GM12878 (cell line): ENCODE measurements around the gene BPGM. TPM values are rescaled to one million over a fixed set of nuclear protein-coding genes. Genes with fewer than 3 reads are reported as not detected.

Source experiments
- ATAC-seq: fragments of 200-7000 bp; cut with Tn5 transposase; 3 replicates; pipeline ENCODE4 v1.9.1; 2020; ENCODE audit warnings: mild to moderate bottlenecking, moderate library complexity
- BruUV-seq: library from RNA; stranded (reverse); fragments of 400-500 nt; replicated peaks from 2 replicates; lab custom pipeline; 2021; lab: Mats Ljungman, UMichigan
- CTCF ChIA-PET: fragments of 300-600 bp; sonication (Branson Sonifier 250); formaldehyde crosslinking; extraction: SDS; loops from one replicate; lab custom pipeline; 2021; ENCODE audit warnings: inconsistent platforms; lab: Yijun Ruan, JAX
- POLR2A ChIA-PET: fragments of 350-600 bp; formaldehyde crosslinking; extraction: SDS; loops from one replicate; lab custom pipeline; 2021; ENCODE audit warnings: inconsistent platforms; lab: Charles Lee
- RAD21 ChIA-PET: fragments of 300-600 bp; sonication (Branson Sonifier 250); formaldehyde crosslinking; loops from one replicate; lab custom pipeline; 2023; ENCODE audit warnings: antibody characterized with exemption; ENCODE audit not compliant: unreplicated experiment; lab: Charles Lee
- SMC1A ChIA-PET: fragments of 300-600 bp; sonication (Branson Sonifier 250); formaldehyde crosslinking; loops from one replicate; lab custom pipeline; 2023; ENCODE audit not compliant: unreplicated experiment, uncharacterized antibody; lab: Charles Lee
- DNase-seq: peaks from one replicate; pipeline ENCODE4 v3.0.0-alpha.2; 2011; ENCODE audit warnings: low read depth, low spot score
- FAIRE-seq: peaks from 3 replicates; lab custom pipeline; 2011; peaks lifted over from hg19 to GRCh38; lab: Jason Lieb, UNC
- H2AFZ ChIP-seq: 2 replicates; pipeline ENCODE4 v1.6.0; 2011; ENCODE audit warnings: low read depth, low read length, control low read depth; ENCODE audit not compliant: control insufficient read depth
- H3K27ac ChIP-seq: 2 replicates; pipeline ENCODE4 v1.5.1; 2011; ENCODE audit warnings: control low read depth; ENCODE audit not compliant: control insufficient read depth, insufficient read depth
- H3K27me3 ChIP-seq, 2 experiments: replicated peaks in 1 of 2; 2 replicates each; pipeline versions ENCODE4 v1.6.0 to v1.6.1; 2011; ENCODE audit warnings: low read length in 1 of 2; ENCODE audit not compliant: control insufficient read depth in 2 of 2, insufficient read depth in 2 of 2
- H3K36me3 ChIP-seq, 2 experiments: 2 replicates each; pipeline ENCODE4 v1.5.1; 2011; ENCODE audit warnings: low read length in 1 of 2; ENCODE audit not compliant: control insufficient read depth in 2 of 2, insufficient read depth in 2 of 2
- H3K4me1 ChIP-seq: 2 replicates; pipeline ENCODE4 v1.6.1; 2011; ENCODE audit warnings: mild to moderate bottlenecking, low read length, moderate library complexity, mixed read lengths; ENCODE audit not compliant: control insufficient read depth, insufficient read depth
- H3K4me2 ChIP-seq: 2 replicates; pipeline ENCODE4 v1.6.0; 2011; ENCODE audit warnings: control low read depth; ENCODE audit not compliant: control insufficient read depth, insufficient read depth
- H3K4me3 ChIP-seq: fragments of 200-600 bp; sonication (generic); 2 replicates; pipeline ENCODE4 v1.5.1; 2016
- H3K79me2 ChIP-seq: 2 replicates; pipeline ENCODE4 v1.6.0; 2011; ENCODE audit warnings: low read length; ENCODE audit not compliant: control insufficient read depth, insufficient read depth
- H3K9ac ChIP-seq: 2 replicates; pipeline ENCODE4 v1.8.0; 2011; ENCODE audit warnings: low read length, control low read depth, mixed read lengths; ENCODE audit not compliant: control insufficient read depth, insufficient read depth
- H3K9me3 ChIP-seq: replicated peaks from 3 replicates; pipeline ENCODE4 v1.5.1; 2011; ENCODE audit warnings: mild to moderate bottlenecking, low read length; ENCODE audit not compliant: control insufficient read depth, insufficient read depth
- H4K20me1 ChIP-seq: 2 replicates; pipeline ENCODE4 v1.6.0; 2011; ENCODE audit not compliant: control insufficient read depth, insufficient read depth
- ATF3 ChIP-seq: IDR thresholded peaks from 2 replicates; pipeline ENCODE4 v1.6.1; 2011; ENCODE audit warnings: low read depth, mild to moderate bottlenecking, low read length, moderate library complexity, borderline replicate concordance; ENCODE audit errors: extremely low read depth
- CHD1 ChIP-seq: IDR thresholded peaks from 2 replicates; pipeline ENCODE4 v1.6.1; 2012; ENCODE audit warnings: low read depth, low read length, improper control_type of control experiment
- CREM ChIP-seq: IDR thresholded peaks from 2 replicates; pipeline ENCODE4 v1.6.1; 2014; ENCODE audit warnings: antibody characterized with exemption, low read depth
- GATAD2B ChIP-seq: fragments of 450-650 bp; conservative IDR thresholded peaks from 2 replicates; pipeline ENCODE4 v1.6.1; 2017; ENCODE audit warnings: low read depth, mild to moderate bottlenecking, moderate library complexity
- JUNB ChIP-seq: IDR thresholded peaks from 2 replicates; pipeline ENCODE4 v1.6.1; 2016; ENCODE audit warnings: antibody characterized with exemption, mild to moderate bottlenecking
- KLF5 ChIP-seq: fragments of 450-650 bp; IDR thresholded peaks from 2 replicates; pipeline ENCODE4 v1.6.1; 2014; ENCODE audit warnings: mild to moderate bottlenecking; ENCODE audit not compliant: partially characterized antibody
- LARP7 ChIP-seq: fragments of 450-650 bp; IDR thresholded peaks from 2 replicates; pipeline ENCODE4 v1.6.1; 2017; ENCODE audit warnings: mild to moderate bottlenecking
- MTA2 ChIP-seq: fragments of 450-650 bp; IDR thresholded peaks from 2 replicates; pipeline ENCODE4 v1.6.1; 2016; ENCODE audit warnings: low read depth, mild to moderate bottlenecking, moderate library complexity
- MYC ChIP-seq: IDR thresholded peaks from 2 replicates; pipeline ENCODE4 v1.6.1; 2011; ENCODE audit warnings: mild to moderate bottlenecking, low read length, moderate library complexity, inconsistent platforms; ENCODE audit not compliant: insufficient read depth, insufficient replicate concordance, insufficient read length, severe bottlenecking
- NBN ChIP-seq: fragments of 450-650 bp; IDR thresholded peaks from 2 replicates; pipeline ENCODE4 v1.6.1; 2016
- SUZ12 ChIP-seq: fragments of 200-600 bp; sonication (generic); IDR thresholded peaks from one replicate; pipeline ENCODE4 v1.6.1; 2018; ENCODE audit warnings: antibody characterized with exemption, mild to moderate bottlenecking; ENCODE audit not compliant: unreplicated experiment
- TBL1XR1 ChIP-seq: IDR thresholded peaks from 2 replicates; pipeline ENCODE4 v1.6.1; 2012; ENCODE audit warnings: low read depth, low read length, improper control_type of control experiment
- USF2 ChIP-seq: IDR thresholded peaks from 2 replicates; pipeline ENCODE4 v1.6.1; 2011; ENCODE audit warnings: low read depth, low read length, improper control_type of control experiment, borderline replicate concordance
- WRNIP1 ChIP-seq: IDR thresholded peaks from 2 replicates; pipeline ENCODE4 v1.6.1; 2011; ENCODE audit warnings: low read depth, low read length, improper control_type of control experiment, borderline replicate concordance
- WGBS: methylation state at CpG from one replicate; pipeline ENCODE4 v1.1.6; 2016; ENCODE audit warnings: low lambda C conversion rate; ENCODE audit not compliant: insufficient replicate concordance, insufficient coverage; ENCODE audit errors: missing lambda C conversion rate; 5-methylcytosine and 5-hydroxymethylcytosine counted together
- in situ Hi-C: fragments of 300-500 bp; cut with MboI; formaldehyde crosslinking; loops from 9 replicates; pipeline ENCODE4 v1.14.3; 2018; ENCODE audit warnings: mixed read lengths
- intact Hi-C: fragments of 100-400 bp; cut with micrococcal nuclease; formaldehyde crosslinking; loops from one replicate; pipeline ENCODE4 v1.14.2; 2022; ENCODE audit not compliant: unreplicated experiment
- polyA plus RNA-seq, 11 experiments: library from polyadenylated mRNA; depleted of rRNA in 4 of 11; unstranded in 6 of 11; stranded (reverse) in 5 of 11; fragments of >200 nt; fragmentation: Nextera tagmentation in 4 of 11; fragmentation: Illumina TruSeq in 1 of 11; extraction: Ambion mirVana in 4 of 11; extraction: Trizol in 1 of 11; gene quantifications; 1 replicate in 1 of 11; 2 replicates in 10 of 11; pipeline versions ENCODE4 v1.2.1 to v1.2.3, GENCODE V29; 2011 to 2016; ENCODE audit warnings: inconsistent platforms in 2 of 11, missing spikeins in 2 of 11, low read depth in 1 of 11
- total RNA-seq, 4 experiments: library from RNA; depleted of rRNA in 3 of 4; stranded (reverse); fragments of >200 nt in 3 of 4; fragmentation: Illumina TruSeq in 1 of 4; extraction: Trizol in 1 of 4; gene quantifications; 2 replicates each; pipeline versions ENCODE4 v1.2.1 to v1.2.3, GENCODE V29; 2013 to 2021

The BPGM gene
- total and polyA plus RNA-seq, 10 of the 15 experiments (the other 5 are each of a cell fraction or from before 2014, with no cell fraction given) = 9.0 to 20.1 (median 15.2) TPM

- TF ChIP-seq SUZ12 (no peak), CREM (no peak), MYC (no peak), CHD1 (no peak), ATF3 (no peak)
- RAD21 ChIA-PET = interaction anchor here (1.6 kb wide), 1 partner anchor 44 kb away, joined by 5 read pairs; no protein-coding TSS in a partner anchor
- DNase-seq = no peak
- Histone ChIP-seq H3K27me3 (no peaks in the 10 kb centered on the region), H3K4me3 (no peak overlapping the region), H3K4me2 (no peak overlapping the region), H3K79me2 (no peaks in the 10 kb centered on the region), H3K9ac (no peak overlapping the region), H3K4me1 (no peaks in the 10 kb centered on the region), H4K20me1 (no peaks in the 10 kb centered on the region), H3K27ac (no peak overlapping the region), H2AFZ (no peak overlapping the region), H3K9me3 (no peaks in the 10 kb centered on the region; the same call in 2 of the 3 replicates), H3K36me3 (no peaks in the 10 kb centered on the region; a peak in 1 of 4 replicates)
- WGBS = 78% methylated on average over 2 of the region's 2 CpGs
- no peak for FAIRE-seq
- in situ Hi-C loops (no loop called here), intact Hi-C loops (no loop called here)
- no TSS peak for BruUV-seq
- SMC1A ChIA-PET = interaction anchor here (0.6 to 1.2 kb wide), 2 partner anchors 11 to 45 kb away, joined by 3 to 5 read pairs; no protein-coding TSS in a partner anchor
- CTCF ChIA-PET = interaction anchor here (0.7 to 1.9 kb wide), 2 partner anchors 246 to 273 kb away, joined by 3 to 5 read pairs; no protein-coding TSS in a partner anchor
- no peak for ATAC-seq
- POLR2A ChIA-PET = no interaction called here
Measured at GRCh38 chr7:134679006-134679405, 32.4 kb downstream of the BPGM start.

- BruUV-seq = no TSS peak
- Histone ChIP-seq H3K4me2 (no peak overlapping the region), H3K4me1 (no peaks in the 10 kb centered on the region), H3K27me3 (no peaks in the 10 kb centered on the region; a peak in 1 of 4 replicates), H3K36me3 (no peaks in the 10 kb centered on the region; a peak in 1 of 4 replicates), H3K9me3 (no peaks in the 10 kb centered on the region), H3K4me3 (no peak overlapping the region), H3K79me2 (no peaks in the 10 kb centered on the region), H3K9ac (no peak overlapping the region), H4K20me1 (no peaks in the 10 kb centered on the region), H3K27ac (no peak overlapping the region), H2AFZ (no peak overlapping the region)
- DNase-seq (no peak), FAIRE-seq (no peak), ATAC-seq (no peak)
- WGBS = 78% methylated on average over 3 of the region's 3 CpGs
- CTCF ChIA-PET = interaction anchor here (1.0 kb wide), 1 partner anchor 11 kb away, joined by 3 read pairs; no protein-coding TSS in a partner anchor
- POLR2A ChIA-PET = interaction anchor here (0.7 kb wide), 4 partner anchors 10 to 561 kb away, joined by 3 to 5 read pairs (median 4); no protein-coding TSS in a partner anchor
- SMC1A ChIA-PET = interaction anchor here (0.6 to 1.2 kb wide), 3 partner anchors 16 to 70 kb away, joined by 3 to 4 read pairs (median 4); no protein-coding TSS in a partner anchor
- RAD21 ChIA-PET = no interaction called here
- intact Hi-C loops (no loop called here), in situ Hi-C loops (no loop called here)
- no peak for TF ChIP-seq JUNB
- no peak for TF ChIP-seq LARP7
- no peak for TF ChIP-seq GATAD2B
- TF ChIP-seq WRNIP1 = no peak
- TF ChIP-seq MTA2 = no peak
- TF ChIP-seq NBN = no peak
- no peak for TF ChIP-seq TBL1XR1
- no peak for TF ChIP-seq KLF5
- no peak for TF ChIP-seq USF2
Measured at GRCh38 chr7:134684165-134684564, 37.5 kb downstream of the BPGM start.
